HuH-7.5 (cell line): ENCODE measurements around the gene CACNA1B.
"Not testable (repeated sequence)": the region's sequence is repeated elsewhere in the genome, so short reads cannot be mapped to it uniquely, and the experiment has no call there.

Source experiments
- DNase-seq: peaks from one replicate; pipeline ENCODE4 v3.0.0; 2011; ENCODE audit warnings: low spot score

CACNA1B gene

DNA sequence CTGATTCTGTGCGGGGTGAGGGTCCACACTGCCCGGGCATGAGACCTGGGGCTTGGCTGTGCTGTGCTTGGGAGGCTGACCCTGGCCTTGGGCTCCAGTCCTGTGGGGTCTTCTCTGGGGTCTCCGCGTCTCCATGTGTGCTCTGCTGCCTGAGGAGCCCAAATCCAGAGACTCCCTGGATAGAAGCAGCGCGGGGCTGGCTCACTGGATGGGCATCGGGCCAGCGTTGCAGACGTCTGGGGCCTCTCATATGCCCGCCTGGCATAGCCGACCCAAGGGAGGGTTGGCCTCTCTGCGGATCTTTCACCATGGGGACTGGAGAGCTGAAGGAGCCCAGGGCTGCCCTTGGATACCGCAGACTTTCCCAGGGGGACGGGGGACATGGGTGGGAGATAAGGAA is 12.4 kb downstream of the CACNA1B start:
- not testable (repeated sequence) for DNase-seq

DNA sequence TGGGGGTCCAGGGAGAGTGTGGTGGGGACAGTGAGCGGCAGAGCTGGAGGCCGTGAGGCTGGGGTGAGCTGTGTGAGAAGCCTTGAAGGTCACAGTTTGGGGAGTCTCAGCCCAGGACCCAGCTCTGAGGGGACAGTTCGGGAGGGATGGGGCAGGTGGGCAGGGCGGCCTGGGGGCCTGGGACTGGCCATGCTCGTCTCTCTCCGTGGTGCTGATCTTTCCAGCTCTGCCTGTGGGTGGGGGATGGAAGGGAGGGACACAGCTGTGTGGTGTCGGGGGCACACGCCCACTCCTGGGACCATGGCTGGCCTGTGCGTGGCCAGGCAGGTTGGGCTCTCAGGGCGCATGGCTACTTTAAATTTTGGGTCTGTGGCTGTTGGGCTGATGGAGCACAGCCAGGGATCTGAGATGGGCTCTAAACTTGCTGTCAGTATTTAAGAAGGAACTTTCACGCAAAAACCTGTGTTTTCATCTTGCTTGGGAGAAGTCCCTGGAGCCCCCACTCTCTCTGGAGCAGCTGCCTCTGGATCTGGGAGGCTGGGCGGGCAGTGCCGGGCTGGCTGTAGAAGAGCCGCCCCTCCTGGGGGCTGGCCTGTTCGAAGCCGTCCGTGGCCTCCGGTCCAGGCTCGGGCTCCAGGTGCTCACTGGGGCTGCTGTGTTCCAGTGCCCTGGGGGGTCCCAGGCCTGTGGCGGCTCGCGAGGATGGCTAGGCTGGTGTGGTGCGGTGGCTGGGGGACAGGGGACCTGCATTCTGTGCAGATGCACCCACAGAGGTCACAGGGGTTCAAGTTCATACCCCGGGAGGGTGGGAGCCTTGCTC is 13.4 kb downstream of the CACNA1B start:
- not testable (repeated sequence) for DNase-seq

DNA sequence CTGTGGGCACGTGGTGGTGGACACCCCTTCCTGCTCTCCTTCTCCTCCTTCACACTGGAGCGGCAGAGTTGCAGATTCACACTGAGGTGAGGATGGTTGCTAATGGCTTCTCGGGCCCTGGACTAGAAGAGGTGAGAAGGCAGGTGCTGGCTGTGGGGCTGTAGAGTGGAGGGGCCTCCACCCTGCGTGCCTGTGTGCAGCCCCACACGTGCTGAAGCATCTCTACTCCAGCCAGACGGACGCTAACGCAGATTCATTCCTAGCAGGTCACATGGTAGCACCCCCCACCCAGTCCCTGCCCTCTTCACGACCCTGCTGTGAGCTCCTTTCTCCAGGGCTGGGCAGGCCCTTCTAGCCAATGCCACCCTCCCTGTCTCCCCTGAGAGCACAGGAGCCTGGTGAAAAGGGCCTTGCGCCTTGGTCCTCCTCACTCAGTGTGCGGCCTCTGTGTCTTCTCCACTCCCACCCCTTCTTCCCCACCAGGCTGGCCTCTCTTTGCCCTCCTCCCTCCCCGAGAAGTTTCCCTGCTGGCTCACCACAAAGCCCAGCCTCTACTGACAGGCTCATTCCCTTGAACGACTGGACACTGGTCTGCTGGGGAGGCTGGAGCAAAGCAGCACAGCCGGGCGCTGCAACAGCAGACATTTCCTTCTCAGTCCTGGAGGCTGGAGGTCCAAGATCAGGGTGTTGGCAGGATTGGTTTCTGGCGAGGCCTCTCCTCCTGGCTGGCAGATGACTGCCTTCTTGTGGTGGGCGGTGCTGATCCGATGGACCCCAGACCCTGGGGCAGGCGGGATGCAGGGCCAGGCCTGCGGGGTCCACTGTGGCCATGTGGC is 14.2 kb downstream of the CACNA1B start:
- no peak for DNase-seq

DNA sequence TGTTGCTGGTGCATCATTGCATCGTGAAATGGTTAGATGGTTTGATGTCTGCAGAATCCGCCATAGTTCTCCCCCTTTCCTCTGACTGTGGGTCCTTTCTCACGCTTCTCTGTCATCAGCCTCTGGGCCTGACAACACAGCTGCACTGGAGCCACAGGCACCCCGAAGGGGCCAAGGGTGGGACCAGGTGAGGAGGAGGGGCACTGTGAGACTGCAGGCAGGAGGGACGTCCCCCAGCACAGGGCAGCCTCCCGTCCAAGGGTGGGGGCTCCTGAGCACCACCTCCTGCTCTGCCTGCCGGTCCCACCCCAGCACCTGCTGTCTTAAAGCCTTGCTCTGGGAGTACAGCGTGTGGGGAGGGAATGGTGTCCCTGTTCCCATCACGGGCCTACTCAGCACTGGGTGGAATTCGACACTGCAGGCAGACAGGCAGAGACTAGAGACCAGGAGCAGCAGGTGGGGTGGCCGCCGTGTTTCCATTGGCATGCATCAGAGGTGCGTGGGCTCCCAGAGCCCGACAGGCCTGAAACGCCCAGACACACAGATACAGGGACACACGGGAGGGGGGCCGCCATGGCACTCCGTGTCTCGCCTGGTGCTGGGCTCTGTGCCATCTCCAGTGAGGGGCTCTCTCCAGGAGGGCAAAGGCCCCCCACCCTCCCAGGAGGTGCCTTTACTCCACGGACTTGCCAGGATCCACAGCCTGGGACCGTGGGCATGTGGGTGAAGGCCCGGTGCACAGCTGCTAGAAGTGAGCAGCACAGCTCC is 15.0 kb downstream of the CACNA1B start:
- DNase-seq: no peak

DNA sequence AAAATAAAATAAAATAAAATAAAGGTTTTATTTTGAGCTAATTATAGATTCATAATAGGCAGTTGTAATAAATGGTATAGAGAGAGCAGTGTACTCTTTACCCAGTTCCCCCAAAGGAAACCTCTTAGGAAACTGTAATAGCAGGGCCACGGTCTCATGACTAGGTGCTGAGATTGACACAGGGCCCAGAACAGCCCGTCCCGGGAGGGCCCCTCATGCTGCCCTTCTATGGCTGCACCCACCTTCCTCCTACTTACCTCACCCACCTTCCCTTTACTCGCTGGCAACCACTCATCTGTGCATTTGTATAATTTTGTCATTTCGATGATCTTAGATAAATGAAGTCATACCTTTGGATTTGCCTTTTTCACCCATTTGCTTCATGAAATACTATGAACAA is 16.1 kb downstream of the CACNA1B start:
- DNase-seq: no peak

DNA sequence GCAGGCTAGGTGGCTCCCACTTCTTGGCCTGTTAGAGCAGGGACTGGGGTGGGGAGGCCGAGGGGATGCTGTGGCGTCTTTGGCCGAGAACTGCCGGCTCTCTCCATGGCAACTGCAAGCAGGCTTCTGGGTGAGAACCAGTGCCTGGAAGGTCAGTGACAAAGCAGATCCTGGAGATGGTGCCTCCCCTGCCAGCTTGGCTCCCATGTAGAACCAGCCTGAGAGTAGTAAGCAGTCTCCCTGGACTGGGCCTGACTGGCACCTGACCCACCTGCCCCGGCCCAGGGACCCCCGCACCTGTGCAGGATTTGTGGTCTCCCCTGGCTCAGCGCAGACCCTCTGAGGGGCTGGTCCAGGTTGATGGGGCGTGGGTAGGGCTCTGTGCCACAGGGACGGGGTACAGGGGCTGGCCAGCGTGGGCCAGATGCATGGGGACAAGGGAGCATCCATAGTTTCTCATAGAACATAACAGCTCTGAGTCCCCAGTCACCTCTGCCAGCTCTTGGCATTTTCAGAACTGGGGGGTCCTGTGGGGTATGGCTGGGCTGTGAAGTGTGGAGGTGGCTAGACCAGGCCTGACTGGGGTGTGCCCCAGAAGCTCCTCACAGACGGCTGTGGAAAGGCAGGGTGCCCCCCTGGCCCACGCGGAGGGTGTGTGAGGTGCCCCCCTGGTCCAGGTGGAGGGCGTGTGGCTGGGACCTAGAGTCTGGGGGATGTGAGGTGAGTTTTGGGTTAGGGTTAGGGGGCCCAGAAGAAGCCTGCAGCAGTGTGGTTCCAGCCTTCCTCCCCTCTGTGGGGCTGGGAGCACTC is 22.2 kb downstream of the CACNA1B start:
- DNase-seq: no peak

DNA sequence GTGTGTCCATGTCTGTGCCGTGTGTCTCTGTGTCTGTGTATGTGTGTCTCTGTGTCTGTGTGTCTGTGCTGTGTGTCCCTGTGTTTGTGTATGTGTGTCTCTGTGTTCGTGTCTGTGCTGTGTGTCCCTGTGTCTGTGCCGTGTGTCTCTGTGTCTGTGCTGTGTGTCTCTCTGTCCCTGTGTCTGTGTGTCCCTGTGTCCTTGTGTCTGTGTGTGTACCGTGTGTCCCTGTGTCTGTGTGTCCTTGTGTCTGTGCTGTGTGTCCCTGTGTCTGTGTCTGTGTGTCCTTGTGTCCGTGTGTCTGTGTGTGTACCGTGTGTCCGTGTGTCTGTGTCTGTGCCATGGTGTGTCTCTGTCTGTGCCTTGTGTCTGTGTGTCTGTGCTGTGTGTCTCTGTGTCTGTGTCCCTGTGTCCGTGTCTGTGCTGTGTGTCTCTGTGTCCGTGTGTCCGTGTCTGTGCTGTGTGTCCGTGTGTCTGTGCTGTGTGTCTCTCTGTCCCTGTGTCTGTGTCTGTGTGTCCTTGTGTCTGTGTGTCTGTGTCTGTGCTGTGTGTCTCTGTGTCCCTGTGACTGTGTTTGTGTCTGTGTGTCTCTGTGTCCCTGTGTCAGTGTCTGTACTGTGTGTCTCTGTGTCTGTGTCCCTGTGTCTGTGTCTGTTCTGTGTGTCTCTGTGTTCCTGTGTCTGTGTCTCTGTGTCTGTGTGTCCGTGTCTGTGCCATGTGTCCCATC is 23.2 kb downstream of the CACNA1B start:
- DNase-seq: no peak

DNA sequence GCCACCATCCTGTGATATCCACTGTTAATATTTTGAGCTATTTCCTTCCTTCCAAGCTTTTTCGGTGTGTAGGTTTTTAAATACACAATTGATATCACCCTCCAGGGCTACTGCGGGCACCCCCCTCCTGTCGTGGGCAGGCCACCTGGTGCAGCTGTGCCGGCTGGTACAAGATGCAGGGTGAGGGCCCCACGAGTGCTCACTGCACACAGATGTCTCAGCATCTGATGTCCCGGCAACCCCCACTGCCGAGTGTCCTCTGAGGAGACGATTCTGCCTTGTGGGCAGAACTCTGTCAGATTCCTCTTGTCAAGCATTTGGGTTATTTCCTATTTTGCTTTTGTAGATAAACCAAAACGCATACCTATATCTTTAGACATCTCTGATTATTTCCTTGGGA is 25.1 kb downstream of the CACNA1B start:
- no peak for DNase-seq

DNA sequence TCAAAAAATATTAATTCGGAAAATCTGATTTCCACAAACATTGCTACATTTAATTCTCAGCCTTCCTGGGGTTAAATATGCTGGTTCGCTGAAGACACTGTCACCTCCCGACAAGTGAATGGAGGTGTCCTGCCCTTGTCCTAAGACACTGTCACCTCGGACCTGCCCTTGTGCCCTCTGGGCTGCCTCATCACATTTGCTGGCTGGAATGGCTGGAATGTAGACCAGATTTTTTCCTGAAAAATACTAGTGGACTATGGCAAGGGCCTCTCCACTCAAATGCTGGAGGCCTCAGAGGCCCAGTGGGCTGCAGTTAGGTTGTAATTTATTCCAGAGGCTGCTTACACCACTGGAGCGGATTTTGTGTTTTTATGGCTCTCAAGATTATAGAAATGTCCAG is 28.2 kb downstream of the CACNA1B start:
- DNase-seq: no peak

DNA sequence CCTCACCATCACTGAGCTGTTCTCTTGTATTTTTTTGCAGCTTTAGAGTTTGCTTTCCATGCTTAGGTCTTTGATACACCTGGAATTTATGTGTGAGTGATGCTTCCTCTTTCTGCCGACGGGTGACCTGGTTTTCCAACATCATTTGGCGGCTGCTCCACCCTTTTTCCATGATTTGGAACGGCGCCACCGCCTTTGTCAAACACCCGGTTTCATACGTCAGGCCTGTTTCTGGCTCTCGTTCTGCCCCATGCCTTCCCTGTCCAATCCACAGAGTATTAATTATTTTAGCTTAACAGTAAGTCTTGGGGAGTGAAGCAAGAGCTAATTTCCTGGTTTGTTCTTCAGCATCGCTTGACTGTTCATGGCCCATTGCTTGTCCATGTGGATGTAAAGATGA is 30.2 kb downstream of the CACNA1B start:
- DNase-seq: no peak

DNA sequence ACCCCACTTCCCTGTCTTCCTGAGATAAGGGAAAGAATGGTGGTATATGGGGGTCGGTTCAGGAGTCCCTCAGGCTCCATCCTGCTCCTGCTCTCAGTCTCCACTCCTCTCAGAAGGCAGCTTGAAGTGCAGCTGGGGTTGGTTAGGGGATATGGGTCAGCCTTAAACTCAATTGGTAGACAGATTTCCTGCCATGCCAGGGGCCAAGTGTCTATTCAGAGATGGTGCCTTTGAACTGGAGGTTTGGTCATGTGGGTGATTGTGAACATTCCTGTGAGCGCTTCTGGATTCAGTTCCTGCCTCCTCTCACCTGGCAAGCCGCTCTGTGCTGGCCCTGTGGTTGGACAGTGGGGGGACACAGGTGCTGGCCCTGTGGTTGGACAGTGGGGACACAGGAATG is 35.1 kb downstream of the CACNA1B start:
- no peak for DNase-seq

DNA sequence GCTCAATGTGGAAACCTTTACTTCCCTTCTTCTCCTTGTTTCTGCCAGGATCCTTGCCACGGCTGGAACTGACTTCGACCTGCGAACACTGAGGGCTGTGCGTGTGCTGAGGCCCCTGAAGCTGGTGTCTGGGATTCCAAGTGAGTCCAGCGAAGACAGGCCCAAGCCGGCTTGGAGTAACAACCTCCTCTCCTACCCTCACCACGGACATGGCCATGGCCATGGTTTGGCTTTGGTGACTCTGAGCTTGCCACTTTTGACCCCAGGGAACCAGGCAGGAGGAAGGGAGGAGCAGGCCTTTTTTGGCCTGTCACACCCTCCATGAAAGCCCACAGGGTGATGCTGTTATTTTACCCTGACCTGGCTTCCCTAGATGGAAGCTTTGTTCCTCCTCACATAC is 35.5 kb downstream of the CACNA1B start:
- no peak for DNase-seq

DNA sequence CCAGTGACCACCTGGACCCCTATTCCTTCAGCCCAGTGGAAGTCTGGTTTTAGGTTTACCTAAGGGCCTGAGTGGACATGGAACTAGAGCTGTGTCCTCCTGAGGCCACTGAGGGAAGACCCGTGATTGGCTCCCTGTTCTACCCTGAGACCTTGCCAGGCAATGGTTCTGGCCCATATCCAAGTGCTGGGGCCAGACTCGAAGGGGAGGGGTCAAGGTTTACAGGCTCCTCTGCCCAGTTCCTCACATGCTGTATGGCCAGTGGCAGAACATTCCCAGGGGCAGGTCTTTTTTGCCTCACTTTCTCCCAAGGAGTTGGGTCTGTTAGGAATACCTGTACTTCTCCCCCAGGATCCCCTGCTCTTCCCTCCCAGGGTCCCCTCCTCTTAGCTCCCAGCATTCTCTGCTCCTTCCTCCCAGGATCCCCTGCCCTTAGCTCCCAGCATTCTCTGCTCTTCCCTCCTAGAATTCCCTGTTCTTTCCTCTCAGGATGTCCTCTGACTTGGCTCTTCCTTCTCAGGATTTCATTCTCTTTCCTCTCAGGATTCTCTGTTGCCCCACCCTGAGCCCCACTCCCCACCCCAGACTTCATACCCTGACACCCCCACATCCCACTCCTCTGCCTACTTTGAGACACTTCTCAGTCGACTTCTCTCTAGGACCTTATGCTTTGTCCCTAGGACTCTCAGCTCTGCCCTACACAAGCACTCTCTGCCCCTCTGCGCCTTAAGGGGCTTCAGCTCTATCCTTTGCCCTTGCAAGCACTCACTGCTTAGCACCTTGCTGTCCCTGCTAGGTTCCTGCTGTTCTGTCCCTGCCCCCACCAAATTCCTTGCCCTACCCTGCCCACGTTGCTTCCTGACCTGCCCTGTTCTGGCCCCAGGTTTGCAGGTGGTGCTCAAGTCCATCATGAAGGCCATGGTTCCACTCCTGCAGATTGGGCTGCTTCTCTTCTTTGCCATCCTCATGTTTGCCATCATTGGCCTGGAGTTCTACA is 36.5 kb downstream of the CACNA1B start:
- DNase-seq: no peak

DNA sequence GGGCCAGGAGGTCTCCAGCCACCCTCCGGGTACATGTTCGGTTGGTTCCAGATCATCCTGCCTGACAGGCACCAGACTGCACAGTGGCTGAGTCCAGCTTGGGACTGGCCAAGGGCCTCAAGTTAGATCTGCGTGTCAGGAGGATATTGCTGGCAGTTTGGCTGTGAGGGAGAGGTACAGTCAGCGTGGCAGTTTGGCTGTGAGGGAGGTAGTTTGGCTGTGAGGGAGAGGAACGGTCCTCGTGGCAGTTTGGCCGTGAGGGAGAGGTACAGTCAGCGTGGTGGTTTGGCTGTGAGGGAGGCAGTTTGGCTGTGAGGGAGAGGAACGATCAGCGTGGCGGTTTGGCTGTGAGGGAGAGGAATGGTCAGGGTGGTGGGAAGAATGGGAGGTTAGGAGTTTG is 39.0 kb downstream of the CACNA1B start:
- no peak for DNase-seq

DNA sequence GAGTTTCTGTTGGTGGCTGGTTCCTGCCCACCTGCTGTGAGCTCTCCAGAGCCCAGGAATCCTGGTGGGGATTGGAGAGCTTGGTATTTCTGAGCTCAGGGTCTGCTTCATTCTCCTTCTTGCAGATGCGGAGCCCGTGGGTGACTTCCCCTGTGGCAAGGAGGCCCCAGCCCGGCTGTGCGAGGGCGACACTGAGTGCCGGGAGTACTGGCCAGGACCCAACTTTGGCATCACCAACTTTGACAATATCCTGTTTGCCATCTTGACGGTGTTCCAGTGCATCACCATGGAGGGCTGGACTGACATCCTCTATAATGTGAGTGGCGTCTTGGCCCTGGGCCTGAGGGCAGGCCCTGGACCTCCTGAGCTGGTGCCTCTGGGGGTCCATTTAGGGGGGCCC is 39.5 kb downstream of the CACNA1B start:
- DNase-seq: no peak

DNA sequence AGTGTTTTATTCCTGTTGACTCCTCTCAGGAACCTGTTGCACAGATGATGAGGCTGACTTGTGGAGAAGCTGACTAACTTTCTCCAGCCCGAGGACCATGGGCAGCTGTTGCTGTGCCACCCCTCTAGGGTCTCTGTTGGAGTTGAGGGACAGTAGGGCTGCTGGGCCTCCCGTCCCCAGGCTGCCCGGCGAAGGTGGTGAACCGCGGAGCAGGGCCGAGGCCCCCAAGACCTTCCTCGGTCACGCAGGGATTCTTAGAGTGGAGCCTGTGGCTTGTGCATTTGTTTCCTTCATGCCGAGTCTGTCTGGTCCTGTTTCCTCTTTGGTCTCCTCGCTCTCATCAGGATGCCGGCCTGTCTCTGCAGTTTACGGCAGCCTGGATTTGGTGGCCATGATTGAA is 40.2 kb downstream of the CACNA1B start:
- no peak for DNase-seq

DNA sequence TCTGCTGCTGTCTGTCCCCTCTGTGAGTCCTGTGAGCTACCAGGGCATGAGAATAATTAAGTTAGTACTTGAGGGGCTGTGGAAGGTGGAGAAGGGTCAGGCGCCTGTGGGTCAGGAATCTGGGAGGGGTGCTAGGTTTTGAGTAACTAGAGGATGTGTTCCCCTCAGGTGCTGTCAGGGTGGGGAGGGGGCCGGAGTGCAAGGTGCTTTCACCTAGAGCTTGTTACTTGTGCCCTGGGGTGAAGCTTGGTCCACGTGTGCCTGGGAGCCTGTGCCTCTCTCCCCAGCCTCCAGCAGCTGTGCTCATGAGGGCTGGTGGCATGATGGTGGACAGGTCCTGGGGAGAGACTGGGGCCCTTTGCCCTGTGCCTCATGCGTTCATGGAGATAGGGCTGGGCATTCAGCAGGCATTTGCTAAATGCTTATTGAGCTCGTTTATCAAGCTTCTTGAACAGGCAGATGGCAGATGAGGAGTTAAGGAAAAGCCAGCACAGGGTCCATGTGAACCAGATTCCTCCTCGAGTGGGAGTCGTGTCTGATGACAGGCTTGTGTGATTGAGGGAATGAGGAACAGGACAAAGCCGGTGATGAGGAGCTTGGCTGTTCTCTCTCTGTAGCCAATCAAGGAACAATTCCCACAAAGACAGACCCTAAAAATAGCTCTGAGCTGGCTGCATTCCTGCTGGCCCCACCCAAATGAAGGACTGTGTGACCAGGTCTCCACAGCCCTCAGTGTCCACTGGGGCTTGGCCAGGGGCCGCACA is 40.9 kb downstream of the CACNA1B start:
- no peak for DNase-seq

DNA sequence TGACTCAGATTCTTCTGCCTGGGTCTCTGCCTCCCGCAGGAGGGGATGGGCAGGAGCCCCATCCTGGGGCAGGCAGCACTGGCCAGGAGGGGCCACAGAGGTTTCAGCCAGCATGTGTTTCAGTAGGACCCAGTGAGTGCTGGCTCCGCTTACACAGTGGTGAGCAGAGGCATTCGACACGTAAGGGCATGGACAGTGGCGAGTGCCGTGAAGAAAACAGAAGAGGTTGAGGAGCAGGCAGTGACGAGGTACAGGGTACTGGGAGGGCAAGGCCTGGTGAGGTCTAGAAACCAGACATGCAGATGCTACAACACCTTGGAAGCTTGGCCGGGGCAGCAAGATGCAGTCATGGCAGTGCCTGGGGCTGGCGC is 41.5 kb downstream of the CACNA1B start:
- DNase-seq: no peak

DNA sequence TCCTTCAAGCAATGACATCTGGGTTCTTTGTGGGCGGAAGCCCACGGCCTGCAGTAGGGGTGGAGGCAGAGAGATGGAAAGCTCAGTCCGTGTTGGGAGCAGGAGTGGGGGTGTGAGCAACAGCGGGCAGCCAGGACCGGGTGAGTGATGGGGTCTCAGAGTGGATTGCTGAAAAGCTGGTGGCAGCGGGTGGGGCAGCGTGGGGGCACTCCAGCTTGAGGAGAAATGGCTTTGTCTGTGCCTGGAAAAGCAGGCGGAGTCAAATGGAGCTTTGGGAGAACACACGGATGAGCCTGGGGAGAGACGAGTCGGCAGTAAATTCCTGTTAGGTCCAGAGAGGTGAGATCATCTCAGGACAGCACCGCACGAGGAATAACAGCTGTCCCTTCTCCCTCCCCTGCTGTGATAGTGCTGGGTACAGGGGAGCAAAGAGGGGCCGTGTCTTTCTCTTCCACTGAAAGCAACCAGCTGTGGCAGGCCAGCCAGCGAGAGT is 42.1 kb downstream of the CACNA1B start:
- DNase-seq: no peak
